Neuron (in vitro differentiated cells): ENCODE measurements around the gene GNAQ.

Source experiments
- H2AFZ ChIP-seq: one replicate; pipeline ENCODE4 v1.6.1; 2013; ENCODE audit warnings: low read depth, mild to moderate bottlenecking, inconsistent platforms, low read length, moderate library complexity
- H3K27me3 ChIP-seq: one replicate; pipeline ENCODE4 v1.6.1; 2013; ENCODE audit warnings: low read length; ENCODE audit not compliant: insufficient read depth
- H3K36me3 ChIP-seq: one replicate; pipeline ENCODE4 v1.6.1; 2013; ENCODE audit warnings: low read length; ENCODE audit not compliant: insufficient read depth
- H3K4me1 ChIP-seq: one replicate; pipeline ENCODE4 v1.6.1; 2013; ENCODE audit warnings: low read length; ENCODE audit not compliant: insufficient read depth
- H3K4me3 ChIP-seq: 2 replicates; pipeline ENCODE4 v1.5.1; 2013; ENCODE audit warnings: mild to moderate bottlenecking, low read length, moderate library complexity
- H3K9me3 ChIP-seq: one replicate; pipeline ENCODE4 v1.6.1; 2013; ENCODE audit warnings: low read length

Gene GNAQ

GRCh38 chr9:77851882-77852595 lies 179.6 kb downstream of the GNAQ start:
- Histone ChIP-seq H3K9me3 (no peaks in the 10 kb centered on the region), H3K4me3 (no peak overlapping the region), H3K36me3 (no peaks in the 10 kb centered on the region), H3K4me1 (no peaks in the 10 kb centered on the region), H2AFZ (no peak overlapping the region), H3K27me3 (no peaks in the 10 kb centered on the region)

- Histone ChIP-seq H3K4me1 (no peaks in the 10 kb centered on the region), H3K9me3 (no peaks in the 10 kb centered on the region), H3K36me3 (no peaks in the 10 kb centered on the region), H3K27me3 (no peaks in the 10 kb centered on the region), H3K4me3 (no peak overlapping the region), H2AFZ (no peak overlapping the region)
Observed at GRCh38 chr9:77848897-77849296, 182.7 kb downstream of the GNAQ start.

- H3K9me3 ChIP-seq = no peaks in the 10 kb centered on the region
- no peaks in the 10 kb centered on the region for H3K36me3 ChIP-seq
- no peak overlapping the region for H2AFZ ChIP-seq
- no peak overlapping the region for H3K4me3 ChIP-seq
- no peaks in the 10 kb centered on the region for H3K27me3 ChIP-seq
- no peaks in the 10 kb centered on the region for H3K4me1 ChIP-seq
Observed at GRCh38 chr9:77848404-77848803, 183.2 kb downstream of the GNAQ start.

GRCh38 chr9:77847626-77848025 lies 184.0 kb downstream of the GNAQ start:
- H3K4me3 ChIP-seq = no peak overlapping the region
- no peaks in the 10 kb centered on the region for H3K9me3 ChIP-seq
- H3K27me3 ChIP-seq = no peaks in the 10 kb centered on the region
- H3K4me1 ChIP-seq = no peaks in the 10 kb centered on the region
- no peak overlapping the region for H2AFZ ChIP-seq
- no peaks in the 10 kb centered on the region for H3K36me3 ChIP-seq

- Histone ChIP-seq H3K36me3 (no peaks in the 10 kb centered on the region), H3K4me1 (no peaks in the 10 kb centered on the region), H2AFZ (no peak overlapping the region), H3K9me3 (no peaks in the 10 kb centered on the region), H3K27me3 (no peaks in the 10 kb centered on the region), H3K4me3 (no peak overlapping the region)
Observed at GRCh38 chr9:77847059-77847499, 184.5 kb downstream of the GNAQ start.

- no peaks in the 10 kb centered on the region for H3K27me3 ChIP-seq
- no peaks in the 10 kb centered on the region for H3K9me3 ChIP-seq
- peaks cover 4% of the 10 kb centered on the region for H3K4me1 ChIP-seq
- no peak overlapping the region for H2AFZ ChIP-seq
- H3K36me3 ChIP-seq = no peaks in the 10 kb centered on the region
- no peak overlapping the region for H3K4me3 ChIP-seq
Observed at GRCh38 chr9:77844415-77844814, 187.2 kb downstream of the GNAQ start.

GRCh38 chr9:77843871-77844155 lies 187.8 kb downstream of the GNAQ start:
- no peak overlapping the region for H2AFZ ChIP-seq
- no peaks in the 10 kb centered on the region for H3K27me3 ChIP-seq
- peaks cover 5% of the 10 kb centered on the region for H3K4me1 ChIP-seq
- H3K4me3 ChIP-seq = no peak overlapping the region
- no peaks in the 10 kb centered on the region for H3K36me3 ChIP-seq
- H3K9me3 ChIP-seq = no peaks in the 10 kb centered on the region

GRCh38 chr9:77843076-77843870 lies 188.3 kb downstream of the GNAQ start:
- H3K9me3 ChIP-seq = no peaks in the 10 kb centered on the region
- no peak overlapping the region for H2AFZ ChIP-seq
- H3K4me3 ChIP-seq = no peak overlapping the region
- peaks cover 5% of the 10 kb centered on the region for H3K4me1 ChIP-seq
- H3K36me3 ChIP-seq = no peaks in the 10 kb centered on the region
- no peaks in the 10 kb centered on the region for H3K27me3 ChIP-seq

GRCh38 chr9:77841739-77842386 lies 189.7 kb downstream of the GNAQ start:
- Histone ChIP-seq H3K27me3 (no peaks in the 10 kb centered on the region), H3K4me1 (peaks cover 5% of the 10 kb centered on the region), H3K9me3 (no peaks in the 10 kb centered on the region), H3K36me3 (no peaks in the 10 kb centered on the region), H2AFZ (no peak overlapping the region), H3K4me3 (no peak overlapping the region)

- no peak overlapping the region for H3K4me3 ChIP-seq
- no peaks in the 10 kb centered on the region for H3K36me3 ChIP-seq
- no peaks in the 10 kb centered on the region for H3K9me3 ChIP-seq
- H3K4me1 ChIP-seq = peaks cover 5% of the 10 kb centered on the region
- H3K27me3 ChIP-seq = no peaks in the 10 kb centered on the region
- no peak overlapping the region for H2AFZ ChIP-seq
Observed at GRCh38 chr9:77839459-77840140, 192.0 kb downstream of the GNAQ start.

GRCh38 chr9:77838986-77839385 lies 192.6 kb downstream of the GNAQ start:
- no peak overlapping the region for H3K4me3 ChIP-seq
- H2AFZ ChIP-seq = no peak overlapping the region
- H3K4me1 ChIP-seq = peaks cover 5% of the 10 kb centered on the region
- H3K27me3 ChIP-seq = no peaks in the 10 kb centered on the region
- H3K36me3 ChIP-seq = no peaks in the 10 kb centered on the region
- no peaks in the 10 kb centered on the region for H3K9me3 ChIP-seq

GRCh38 chr9:77834898-77835488 lies 196.6 kb downstream of the GNAQ start:
- Histone ChIP-seq H3K36me3 (no peaks in the 10 kb centered on the region), H3K4me1 (peaks cover 5% of the 10 kb centered on the region), H3K9me3 (no peaks in the 10 kb centered on the region), H2AFZ (no peak overlapping the region), H3K27me3 (no peaks in the 10 kb centered on the region), H3K4me3 (no peak overlapping the region)
